ENCODE measurements around the gene GMIP. TPM values are rescaled to one million over a fixed set of nuclear protein-coding genes. Genes with fewer than 3 reads are reported as not detected.

GMIP gene
- total RNA-seq, 1 experiment from 2014 or later: 12.7 TPM

- H3K14ac ChIP-seq (ENCODE audit: insufficient read depth, low read length): no peak overlapping the region
- no peak overlapping the region for H3K4me2 ChIP-seq (ENCODE audit: insufficient read depth, insufficient read length, low read length)
- no CpG with 5 or more reads among the region's 10 CpGs for WGBS (ENCODE audit: extremely low coverage, insufficient read length, low lambda C conversion rate)
- Mint-ChIP-seq H3K4me1 (peaks cover 14 to 24% of the 10 kb centered on the region in 2 experiments), H3K4me3 (no peak overlapping the region), H3K27me3 (ENCODE audit: low read depth) (no peaks in the 10 kb centered on the region), H3K36me3 (ENCODE audit: insufficient read depth in 1 of 3, low read depth in 3 of 3) (no peaks in the 10 kb centered on the region), H3K27ac (no peak overlapping the region), H3K9me3 (no peaks in the 10 kb centered on the region; a peak in 1 of 5 replicates)
- H3K27ac ChIP-seq (ENCODE audit: insufficient read length, low read depth, low read length): no peak overlapping the region
- H3K79me2 ChIP-seq (ENCODE audit: insufficient read depth, low read length): no peaks in the 10 kb centered on the region
- no peak overlapping the region for H4K8ac ChIP-seq (replicated peaks; ENCODE audit: insufficient read length, low read depth, low read length)
- H3K9me3 ChIP-seq (ENCODE audit: control insufficient read depth, low read depth, low read length): no peaks in the 10 kb centered on the region
- H4K5ac ChIP-seq (ENCODE audit: insufficient read length, low read depth, low read length): no peak overlapping the region
- H3K79me1 ChIP-seq (ENCODE audit: insufficient read depth, low read depth, low read length, poor library complexity, severe bottlenecking): no peaks in the 10 kb centered on the region
- H3K18ac ChIP-seq (ENCODE audit: insufficient read length, low read depth, low read length): no peak overlapping the region
- no peaks in the 10 kb centered on the region for H3K23me2 ChIP-seq (ENCODE audit: insufficient read length, low read depth, low read length, poor library complexity, severe bottlenecking)
- no peak overlapping the region for H3K23ac ChIP-seq (ENCODE audit: insufficient read length, low read depth, low read length)
- H4K91ac ChIP-seq (ENCODE audit: insufficient read length, low read depth, low read length): no peak overlapping the region
- H2BK12ac ChIP-seq (ENCODE audit: insufficient read length, low read depth, low read length): no peak overlapping the region
- no peak overlapping the region for H2BK120ac ChIP-seq (ENCODE audit: low read depth, low read length, poor library complexity, severe bottlenecking)
- H3K4ac ChIP-seq (ENCODE audit: low read depth, low read length): no peak overlapping the region
- no peak overlapping the region for H2AK5ac ChIP-seq (ENCODE audit: insufficient read length, low read length)
- H3K56ac ChIP-seq (ENCODE audit: insufficient read length, low read depth, low read length): no peak overlapping the region
- H4K20me1 ChIP-seq (ENCODE audit: control insufficient read depth, insufficient read depth, insufficient read length): no peaks in the 10 kb centered on the region
- H3K4me1 ChIP-seq (ENCODE audit: insufficient read depth, low read length): peaks cover 10% of the 10 kb centered on the region; the same call in 1 of the 2 replicates
- DNase-seq: no peak
- H2AFZ ChIP-seq (ENCODE audit: low read length): no peak overlapping the region
- H2BK5ac ChIP-seq (ENCODE audit: insufficient read length, low read length): no peak overlapping the region
- no peak overlapping the region for H2BK20ac ChIP-seq (ENCODE audit: low read depth, low read length, poor library complexity, severe bottlenecking)
- H3K27me3 ChIP-seq (ENCODE audit: insufficient read depth, low read length): no peaks in the 10 kb centered on the region
- no peak overlapping the region for H2BK15ac ChIP-seq (ENCODE audit: low read depth, low read length)
- no peak for TF ChIP-seq CTCF (conservative IDR thresholded peaks at IDR 0.05)
- H3T11ph ChIP-seq (ENCODE audit: low read length): no peak overlapping the region
- no peak overlapping the region for H3K9ac ChIP-seq (ENCODE audit: extremely low read depth, insufficient read length, low read length)
Observed at GRCh38 chr19:19592690-19593089, 50.8 kb downstream of the GMIP start.

Data from H9 (cell line).